H1 (cell line): Measurements from ENCODE around the gene ACTL10.

Experiments used
- CBX8 ChIP-seq: fragments of 300-800, 300-1000 bp; sonication (generic); IDR thresholded peaks from 2 replicates; pipeline ENCODE4 v1.7.1; 2016; ENCODE audit warnings: low read depth, low read length, borderline replicate concordance
- CTCF ChIP-seq, 3 experiments: IDR thresholded peaks; 1 replicate in 2 of 3; 2 replicates in 1 of 3; pipeline versions ENCODE4 v1.5.1 to v1.6.1; 2011; ENCODE audit warnings: low read length in 3 of 3, mild to moderate bottlenecking in 3 of 3, inconsistent platforms in 2 of 3, low read depth in 1 of 3, moderate library complexity in 1 of 3; ENCODE audit not compliant: insufficient read depth in 1 of 3; ENCODE audit errors: control extremely low read depth in 1 of 3
- EZH2 ChIP-seq: fragments of 200-600 bp; sonication (generic); IDR thresholded peaks from 2 replicates; pipeline ENCODE4 v1.7.1; 2012; ENCODE audit warnings: low read depth, mild to moderate bottlenecking, moderate library complexity, low read length, inconsistent platforms; ENCODE audit not compliant: severe bottlenecking
- POLR2AphosphoS5 ChIP-seq: IDR thresholded peaks from 2 replicates; pipeline ENCODE4 v1.6.1; 2011; ENCODE audit warnings: low read depth, low read length
- ZNF274 ChIP-seq: IDR thresholded peaks from 2 replicates; pipeline ENCODE4 v1.7.0; 2012; ENCODE audit warnings: low read length, borderline replicate concordance; ENCODE audit errors: extremely low read depth

GRCh38 chr20:33627577-33628216 lies 39.0 kb upstream of the ACTL10 start:
- TF ChIP-seq ZNF274 (no peak), POLR2AphosphoS5 (no peak), EZH2 (no peak), CTCF (IDR thresholded peaks at IDR 0.05; ENCODE audit: control extremely low read depth in 1 of 3, insufficient read depth in 1 of 3, low read depth in 1 of 3, low read length in 3 of 3) (no peak), CBX8 (no peak)
